ENCODE measurements around the gene CCL22. TPM values are rescaled to one million over a fixed set of nuclear protein-coding genes. Genes with fewer than 3 reads are reported as not detected.

CCL22 gene
- total RNA-seq, 4 donors from 2014 or later: not detected

DNA sequence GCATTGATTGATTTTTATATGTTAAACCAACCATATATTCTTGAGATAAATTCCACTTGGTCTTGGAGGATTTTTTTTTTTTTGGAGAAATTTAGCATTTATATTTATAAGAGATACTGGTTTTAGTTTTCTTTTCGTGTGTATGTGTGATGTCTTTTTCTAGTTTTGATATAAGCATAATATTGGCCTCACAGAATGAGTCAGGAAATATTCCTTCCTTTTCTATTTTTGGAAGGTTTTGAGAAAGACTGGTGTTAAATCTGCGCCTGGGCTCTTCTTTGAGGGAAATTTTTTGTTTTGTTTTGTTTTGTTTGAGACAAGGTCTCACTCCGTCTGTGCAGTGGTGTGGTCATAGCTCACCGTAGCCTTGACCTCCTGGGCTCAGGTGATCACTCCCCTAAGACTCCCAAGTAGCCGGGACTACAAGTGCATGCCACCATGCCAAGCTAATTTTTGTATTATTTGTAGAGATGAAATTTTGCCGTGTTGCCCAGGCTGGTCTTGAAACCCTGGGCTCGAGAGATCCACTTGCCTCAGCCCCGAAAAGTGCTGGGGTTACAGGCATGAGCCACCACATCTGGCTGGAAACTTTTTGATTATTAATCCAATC is 28.8 kb upstream of the CCL22 start:
- peak; percentile 70 for DNase-seq (ENCODE audit: extremely low spot score)
- Histone ChIP-seq H3K27me3 (no peaks in the 10 kb centered on the region), H3K4me1 (no peaks in the 10 kb centered on the region), H3K4me3 (no peak overlapping the region), H3K27ac (replicated peaks in 1 of 4) (no peak overlapping the region), H3K36me3 (no peaks in the 10 kb centered on the region), H3K9me3 (peaks cover 0 to 9% (median 4%) of the 10 kb centered on the region in 4 donors)
- intact Hi-C loops (cut with DNase I): no loop called here
- 78% methylated on average over 8 of the region's 8 CpGs for WGBS
- TF ChIP-seq, protein P1, sequence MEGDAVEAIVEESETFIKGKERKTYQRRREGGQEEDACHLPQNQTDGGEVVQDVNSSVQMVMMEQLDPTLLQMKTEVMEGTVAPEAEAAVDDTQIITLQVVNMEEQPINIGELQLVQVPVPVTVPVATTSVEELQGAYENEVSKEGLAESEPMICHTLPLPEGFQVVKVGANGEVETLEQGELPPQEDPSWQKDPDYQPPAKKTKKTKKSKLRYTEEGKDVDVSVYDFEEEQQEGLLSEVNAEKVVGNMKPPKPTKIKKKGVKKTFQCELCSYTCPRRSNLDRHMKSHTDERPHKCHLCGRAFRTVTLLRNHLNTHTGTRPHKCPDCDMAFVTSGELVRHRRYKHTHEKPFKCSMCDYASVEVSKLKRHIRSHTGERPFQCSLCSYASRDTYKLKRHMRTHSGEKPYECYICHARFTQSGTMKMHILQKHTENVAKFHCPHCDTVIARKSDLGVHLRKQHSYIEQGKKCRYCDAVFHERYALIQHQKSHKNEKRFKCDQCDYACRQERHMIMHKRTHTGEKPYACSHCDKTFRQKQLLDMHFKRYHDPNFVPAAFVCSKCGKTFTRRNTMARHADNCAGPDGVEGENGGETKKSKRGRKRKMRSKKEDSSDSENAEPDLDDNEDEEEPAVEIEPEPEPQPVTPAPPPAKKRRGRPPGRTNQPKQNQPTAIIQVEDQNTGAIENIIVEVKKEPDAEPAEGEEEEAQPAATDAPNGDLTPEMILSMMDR (IDR thresholded peaks at IDR 0.05): no peak
- no peak for TF ChIP-seq EP300 (IDR thresholded peaks at IDR 0.05)
- TF ChIP-seq POLR2AphosphoS5 (IDR thresholded peaks at IDR 0.05): no peak
- TF ChIP-seq POLR2A (IDR thresholded peaks at IDR 0.05; ENCODE audit: low read depth): no peak

DNA sequence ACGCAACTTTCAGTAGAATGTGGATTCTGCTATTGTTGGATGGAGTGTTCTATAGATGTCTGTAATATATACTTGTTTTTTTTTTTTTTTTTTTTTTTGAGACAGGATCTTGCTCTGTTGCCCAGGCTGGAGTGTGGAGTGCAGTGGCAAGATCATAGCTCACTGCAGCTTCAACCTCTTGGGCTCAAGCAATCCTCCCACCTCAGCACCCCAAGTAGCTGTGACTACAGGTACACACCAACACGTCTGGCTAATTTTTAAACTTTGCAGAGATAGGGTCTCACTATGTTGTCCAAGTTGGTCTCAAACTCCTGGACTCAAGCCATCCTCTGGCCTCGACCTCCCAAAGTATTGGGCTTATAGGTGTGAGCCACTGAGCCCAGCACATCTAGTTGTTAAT is 27.2 kb upstream of the CCL22 start:
- WGBS: 94% methylated on average over 3 of the region's 3 CpGs
- Histone ChIP-seq H3K27ac (replicated peaks in 1 of 4) (no peak overlapping the region), H3K4me3 (no peak overlapping the region), H3K36me3 (no peaks in the 10 kb centered on the region), H3K27me3 (no peaks in the 10 kb centered on the region), H3K9me3 (peaks cover 0 to 8% (median 2%) of the 10 kb centered on the region in 4 donors), H3K4me1 (no peaks in the 10 kb centered on the region)
- peak; percentile 24 for DNase-seq (ENCODE audit: extremely low spot score)
- no peak for TF ChIP-seq EP300 (IDR thresholded peaks at IDR 0.05)
- TF ChIP-seq, protein P1 (IDR thresholded peaks at IDR 0.05): no peak
- no peak for TF ChIP-seq POLR2AphosphoS5 (IDR thresholded peaks at IDR 0.05)
- no peak for TF ChIP-seq POLR2A (IDR thresholded peaks at IDR 0.05; ENCODE audit: low read depth)
- intact Hi-C loops (cut with DNase I): no loop called here

DNA sequence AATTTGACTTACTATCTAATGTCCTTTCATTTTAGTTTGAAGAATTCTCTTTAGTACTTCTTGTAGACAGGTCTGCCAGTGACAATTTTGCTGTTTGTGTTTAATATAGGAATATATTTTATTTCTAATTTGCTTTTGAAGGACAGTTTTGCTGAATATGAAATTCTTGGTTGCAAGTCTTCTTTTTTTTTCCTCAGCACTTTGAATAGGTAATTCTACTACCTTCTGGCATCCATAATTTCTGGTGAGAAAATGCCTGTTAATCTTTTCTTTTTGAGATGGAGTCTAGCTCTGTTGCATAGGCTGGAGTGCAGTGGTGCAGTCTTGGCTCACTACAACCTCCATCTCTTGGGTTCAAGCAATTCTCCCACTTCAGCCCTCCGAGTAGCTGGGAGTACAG is 25.2 kb upstream of the CCL22 start:
- no peaks in the 10 kb centered on the region for H3K27me3 ChIP-seq
- DNase-seq (ENCODE audit: extremely low spot score): no peak
- no peak overlapping the region for H3K4me3 ChIP-seq
- intact Hi-C loops (cut with DNase I): no loop called here
- TF ChIP-seq EP300 (IDR thresholded peaks at IDR 0.05): no peak
- no peak for TF ChIP-seq POLR2AphosphoS5 (IDR thresholded peaks at IDR 0.05)
- TF ChIP-seq POLR2A (IDR thresholded peaks at IDR 0.05; ENCODE audit: low read depth): no peak
- TF ChIP-seq, protein P1 (IDR thresholded peaks at IDR 0.05): no peak
- H3K9me3 ChIP-seq: peaks cover 0 to 10% (median 0%) of the 10 kb centered on the region in 4 donors
- H3K27ac ChIP-seq (replicated peaks in 1 of 4): no peak overlapping the region
- no peaks in the 10 kb centered on the region for H3K4me1 ChIP-seq
- no peaks in the 10 kb centered on the region for H3K36me3 ChIP-seq
- WGBS: 100% methylated on average over 1 of the region's 1 CpG

DNA sequence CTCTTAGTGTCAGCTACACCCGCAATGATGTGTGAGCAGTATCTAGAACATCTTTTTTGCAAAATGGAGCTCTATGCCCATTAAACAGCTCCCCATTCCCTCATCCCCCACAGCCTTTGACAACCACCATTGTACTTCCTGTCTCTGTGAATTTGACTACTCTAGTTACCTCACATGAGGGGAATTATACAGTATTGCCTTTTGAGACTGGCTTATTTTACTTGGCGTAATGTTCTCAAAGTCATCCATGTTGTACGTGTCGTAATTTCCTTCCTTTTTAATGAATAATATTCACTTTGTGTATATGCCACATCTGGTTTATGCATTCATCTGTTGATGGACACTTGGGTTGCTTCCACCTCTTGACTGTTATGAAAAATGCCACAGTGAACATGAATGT is 23.2 kb upstream of the CCL22 start:
- Histone ChIP-seq H3K27ac (replicated peaks in 1 of 4) (no peak overlapping the region), H3K4me1 (no peaks in the 10 kb centered on the region), H3K9me3 (peaks cover 0 to 10% (median 0%) of the 10 kb centered on the region in 4 donors), H3K27me3 (no peaks in the 10 kb centered on the region), H3K36me3 (no peaks in the 10 kb centered on the region), H3K4me3 (no peak overlapping the region)
- DNase-seq (ENCODE audit: extremely low spot score): peak; percentile 19
- TF ChIP-seq, protein P1 (IDR thresholded peaks at IDR 0.05): no peak
- no peak for TF ChIP-seq POLR2AphosphoS5 (IDR thresholded peaks at IDR 0.05)
- no peak for TF ChIP-seq POLR2A (IDR thresholded peaks at IDR 0.05; ENCODE audit: low read depth)
- no peak for TF ChIP-seq EP300 (IDR thresholded peaks at IDR 0.05)
- intact Hi-C loops (cut with DNase I): no loop called here
- WGBS: 70% methylated on average over 4 of the region's 4 CpGs

DNA sequence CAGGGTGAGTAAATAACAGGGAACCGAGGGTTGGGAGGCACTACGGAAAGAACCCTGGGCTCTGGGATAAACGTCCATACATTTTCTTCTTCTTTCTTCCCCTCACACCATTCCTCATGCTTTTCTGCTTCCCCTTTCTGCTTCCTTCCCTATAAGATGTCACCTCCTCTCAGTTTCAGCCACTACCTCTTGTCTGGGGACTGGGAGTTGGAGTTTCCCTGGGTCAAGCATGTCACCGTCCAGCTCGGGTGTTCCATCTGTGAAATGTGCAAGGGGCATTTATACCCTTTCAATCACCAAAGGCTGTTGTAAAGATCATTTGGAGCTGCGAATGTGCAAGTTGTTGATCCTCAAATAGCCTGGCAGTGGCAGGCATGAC is 17.5 kb upstream of the CCL22 start:
- Histone ChIP-seq H3K27ac (replicated peaks in 1 of 4) (no peak overlapping the region), H3K4me3 (no peak overlapping the region), H3K36me3 (no peaks in the 10 kb centered on the region), H3K4me1 (peaks cover 0 to 3% (median 0%) of the 10 kb centered on the region in 4 donors), H3K27me3 (no peaks in the 10 kb centered on the region), H3K9me3 (peaks cover 0 to 5% (median 0%) of the 10 kb centered on the region in 4 donors)
- intact Hi-C loops (cut with DNase I): no loop called here
- WGBS: 84% methylated on average over 6 of the region's 6 CpGs
- TF ChIP-seq POLR2A (IDR thresholded peaks at IDR 0.05; ENCODE audit: low read depth) (no peak), EP300 (IDR thresholded peaks at IDR 0.05) (no peak), POLR2AphosphoS5 (IDR thresholded peaks at IDR 0.05) (no peak)
- TF ChIP-seq, protein P1 (IDR thresholded peaks at IDR 0.05): no peak
- no peak for DNase-seq (ENCODE audit: extremely low spot score)

Measured in esophagus muscularis mucosa (tissue), 4 donors.